A549 (cell line): ENCODE measurements around the gene FAM161A. TPM values are rescaled to one million over a fixed set of nuclear protein-coding genes. Genes with fewer than 3 reads are reported as not detected.

ENCODE experiments used
- ATAC-seq, 2 experiments: fragments of 200-7000 bp in 1 of 2; fragments of >200 bp in 1 of 2; cut with Nextera tagmentation in 1 of 2; cut with Tn5 transposase in 1 of 2; 3 replicates each; pipeline versions ENCODE4 v1.8.0 to v1.9.1; 2018 to 2020; ENCODE audit warnings: mild to moderate bottlenecking in 1 of 2, moderate library complexity in 1 of 2
- CTCF ChIA-PET: fragments of 300-600 bp; sonication (Branson Sonifier 250); formaldehyde crosslinking; extraction: SDS; loops from one replicate; lab custom pipeline; 2021; ENCODE audit warnings: antibody characterized with exemption, inconsistent platforms; lab: Yijun Ruan, JAX
- POLR2A ChIA-PET: fragments of 350-600 bp; formaldehyde crosslinking; extraction: SDS; loops from one replicate; lab custom pipeline; 2021; ENCODE audit warnings: antibody characterized with exemption, inconsistent platforms; lab: Yijun Ruan, JAX
- DNase-seq, 2 experiments: peaks; one replicate each; pipeline versions ENCODE4 v3.0.0 to v3.0.0-alpha.2; 2011 to 2016; ENCODE audit warnings: low read depth in 1 of 2, low spot score in 1 of 2
- FAIRE-seq: peaks from 2 replicates; lab custom pipeline; 2011; peaks lifted over from hg19 to GRCh38; lab: Jason Lieb, UNC
- H3K27ac ChIP-seq, 2 experiments: fragments of >200 bp; sonication (Bioruptor Twin); formaldehyde crosslinking; 3 replicates each; pipeline ENCODE4 v1.5.1; 2016 to 2017
- H3K4me1 ChIP-seq: fragments of >200 bp; sonication (Bioruptor Twin); formaldehyde crosslinking; 3 replicates; pipeline ENCODE4 v1.6.1; 2016
- H3K4me2 ChIP-seq: fragments of >200 bp; sonication (Bioruptor Twin); formaldehyde crosslinking; 3 replicates; pipeline ENCODE4 v1.6.1; 2016
- H3K4me3 ChIP-seq: fragments of >200 bp; sonication (Bioruptor Twin); formaldehyde crosslinking; 3 replicates; pipeline ENCODE4 v1.5.1; 2016
- H3K9me3 ChIP-seq: fragments of >200 bp; sonication (Bioruptor Twin); formaldehyde crosslinking; 3 replicates; pipeline ENCODE4 v1.6.1; 2016
- BCL3 ChIP-seq: fragments of >200 bp; sonication (Bioruptor Twin); formaldehyde crosslinking; IDR thresholded peaks from 3 replicates; pipeline ENCODE4 v1.6.1; 2016
- CEBPB ChIP-seq, 2 experiments: fragments of >200 bp in 1 of 2; sonication (Bioruptor Twin) in 1 of 2; formaldehyde crosslinking in 1 of 2; IDR thresholded peaks; 2 replicates each; pipeline ENCODE4 v1.6.1; 2012 to 2016
- CHD2 ChIP-seq: fragments of 150-350 bp; IDR thresholded peaks from 2 replicates; pipeline ENCODE4 v1.6.1; 2014; ENCODE audit warnings: low read length; ENCODE audit not compliant: partially characterized antibody
- CTCF ChIP-seq: fragments of >200 bp; sonication (Bioruptor Twin); formaldehyde crosslinking; IDR thresholded peaks from 3 replicates; pipeline ENCODE4 v1.5.1; 2016
- ELK1 ChIP-seq: fragments of 150-350 bp; IDR thresholded peaks from 2 replicates; pipeline ENCODE4 v1.6.1; 2014; ENCODE audit warnings: low read depth, mild to moderate bottlenecking, low read length
- HOXA7 ChIP-seq: fragments of 250-450 bp; sonication (Bioruptor Pico); IDR thresholded peaks from 2 replicates; pipeline ENCODE4 v1.5.0; 2020; ENCODE audit warnings: mild to moderate bottlenecking, moderate library complexity
- JUNB ChIP-seq: fragments of >200 bp; sonication (Bioruptor Twin); formaldehyde crosslinking; IDR thresholded peaks from 2 replicates; pipeline ENCODE4 v1.6.1; 2016
- KDM1A ChIP-seq: fragments of 200-600 bp; sonication (generic); IDR thresholded peaks from 2 replicates; pipeline ENCODE4 v1.6.1; 2016; ENCODE audit warnings: low read depth, mild to moderate bottlenecking
- KDM5A ChIP-seq: fragments of 200-600 bp; sonication (generic); IDR thresholded peaks from 2 replicates; pipeline ENCODE4 v1.6.1; 2016; ENCODE audit warnings: antibody characterized with exemption, mild to moderate bottlenecking
- MAX ChIP-seq: IDR thresholded peaks from 2 replicates; pipeline ENCODE4 v1.6.1; 2012
- MYC ChIP-seq: IDR thresholded peaks from 2 replicates; pipeline ENCODE4 v1.6.1; 2012; ENCODE audit warnings: mild to moderate bottlenecking, inconsistent platforms, low read length, improper control_type of control experiment, borderline replicate concordance
- PHF8 ChIP-seq: fragments of 200-600 bp; sonication (generic); IDR thresholded peaks from 2 replicates; pipeline ENCODE4 v1.6.1; 2016; ENCODE audit warnings: low read depth, mild to moderate bottlenecking, antibody characterized with exemption, moderate library complexity, borderline replicate concordance
- POLR2A ChIP-seq: IDR thresholded peaks from 2 replicates; pipeline ENCODE4 v1.6.1; 2012; ENCODE audit warnings: mild to moderate bottlenecking, low read length
- RAD21 ChIP-seq, 2 experiments: fragments of >200 bp in 1 of 2; sonication (Bioruptor Twin) in 1 of 2; formaldehyde crosslinking in 1 of 2; IDR thresholded peaks in 1 of 2; conservative IDR thresholded peaks in 1 of 2; 2 replicates in 1 of 2; 3 replicates in 1 of 2; pipeline ENCODE4 v1.6.1; 2012 to 2018; ENCODE audit warnings: inconsistent platforms in 1 of 2
- RCOR1 ChIP-seq: fragments of 150-350 bp; IDR thresholded peaks from 2 replicates; pipeline ENCODE4 v1.6.1; 2014; ENCODE audit warnings: antibody characterized with exemption, low read length, low read depth
- SMC3 ChIP-seq: fragments of >200 bp; sonication (Bioruptor Twin); formaldehyde crosslinking; IDR thresholded peaks from 3 replicates; pipeline ENCODE4 v1.6.1; 2018; ENCODE audit warnings: inconsistent platforms
- SREBF2 ChIP-seq: fragments of 450-650 bp; IDR thresholded peaks from 2 replicates; pipeline ENCODE4 v1.6.1; 2014; ENCODE audit warnings: mild to moderate bottlenecking, moderate library complexity
- USF2 ChIP-seq: fragments of 450-650 bp; IDR thresholded peaks from 2 replicates; pipeline ENCODE4 v1.6.1; 2014; ENCODE audit warnings: antibody characterized with exemption
- ZSCAN20 ChIP-seq: fragments of 250-450 bp; sonication (Bioruptor Pico); IDR thresholded peaks from 2 replicates; pipeline ENCODE4 v1.8.0; 2022; ENCODE audit warnings: mild to moderate bottlenecking, moderate library complexity
- WGBS: methylation state at CpG from one replicate; pipeline ENCODE4 v1.1.6; 2017; ENCODE audit errors: missing lambda C conversion rate; 5-methylcytosine and 5-hydroxymethylcytosine counted together
- polyA plus RNA-seq, 4 experiments: library from polyadenylated mRNA; depleted of rRNA in 3 of 4; stranded (reverse); fragments of >200 nt; fragmentation: RNase III in 1 of 4; extraction: RNeasy Plus Mini Kit Qiagen cat#74134 plus additional on column Dnase treatment in 1 of 4; gene quantifications; 2 replicates in 3 of 4; 3 replicates in 1 of 4; pipeline ENCODE4 v1.2.3, GENCODE V29; 2011 to 2017
- TF ChIP-seq, protein P1 (sequence below): fragments of >200 bp; sonication (Bioruptor Twin); formaldehyde crosslinking; IDR thresholded peaks from 2 replicates; pipeline ENCODE4 v1.6.1; 2016
- TF ChIP-seq, protein P2 (sequence below): fragments of 250-450 bp; sonication (Bioruptor Pico); IDR thresholded peaks from 2 replicates; pipeline ENCODE4 v1.5.0; 2021; ENCODE audit warnings: mild to moderate bottlenecking, moderate library complexity, borderline replicate concordance
- TF ChIP-seq, protein P3 (sequence below): IDR thresholded peaks from 2 replicates; pipeline ENCODE4 v1.6.1; 2012; ENCODE audit warnings: low read depth, borderline replicate concordance
- TF ChIP-seq, protein P4 (sequence below): IDR thresholded peaks from 2 replicates; pipeline ENCODE4 v1.6.1; 2012

FAM161A gene
- polyA plus RNA-seq, 2 of the 4 experiments (the other 2 are of a cell fraction) = 5.8 to 11.8 TPM

DNA sequence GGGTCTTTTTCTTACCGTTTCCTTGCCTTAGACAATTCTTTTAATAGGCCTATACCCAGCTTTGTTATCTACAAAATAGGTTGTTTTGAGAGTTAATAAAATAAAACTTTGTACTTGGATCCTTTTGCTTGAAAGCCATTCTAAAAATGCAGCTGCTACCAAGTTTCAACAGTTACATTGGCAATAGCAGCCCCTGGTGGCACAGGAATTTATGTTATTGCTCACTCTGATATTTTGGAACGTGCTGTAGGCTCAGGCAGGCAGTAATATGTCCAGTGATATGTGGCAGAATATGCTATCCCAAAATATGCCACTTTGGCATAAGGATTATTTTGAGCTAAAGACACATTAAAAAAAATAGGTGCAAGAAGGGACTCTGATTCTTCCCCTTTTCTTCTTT, 45.0 kb upstream of the FAM161A start:
- peak in 1 of 2 experiments; percentile 46 for DNase-seq
- ATAC-seq = peak; percentile 83 to 89
- Histone ChIP-seq H3K4me1 (no peaks in the 10 kb centered on the region), H3K9me3 (no peaks in the 10 kb centered on the region), H3K27ac (no peak overlapping the region), H3K4me2 (no peak overlapping the region), H3K4me3 (no peak overlapping the region)
- WGBS = 18% methylated on average over 2 of the region's 2 CpGs
- FAIRE-seq = no peak
- TF ChIP-seq CHD2 (no peak), SMC3 (peak; percentile 71), CTCF (peak; percentile 77), RAD21 (conservative IDR thresholded peaks at IDR 0.05 in 1 of 2, IDR thresholded peaks at IDR 0.05 in 1 of 2) (peak; percentile 78 to 81), MAX (no peak)
- TF ChIP-seq, protein P1, sequence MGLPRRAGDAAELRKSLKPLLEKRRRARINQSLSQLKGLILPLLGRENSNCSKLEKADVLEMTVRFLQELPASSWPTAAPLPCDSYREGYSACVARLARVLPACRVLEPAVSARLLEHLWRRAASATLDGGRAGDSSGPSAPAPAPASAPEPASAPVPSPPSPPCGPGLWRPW = no peak
- CTCF ChIA-PET = interaction anchor here (0.6 to 2.6 kb wide), 23 partner anchors 9 to 1191 kb away, joined by 3 to 13 read pairs (median 4); partner anchors contain the start of gene FAM161A
- POLR2A ChIA-PET = no interaction called here

DNA sequence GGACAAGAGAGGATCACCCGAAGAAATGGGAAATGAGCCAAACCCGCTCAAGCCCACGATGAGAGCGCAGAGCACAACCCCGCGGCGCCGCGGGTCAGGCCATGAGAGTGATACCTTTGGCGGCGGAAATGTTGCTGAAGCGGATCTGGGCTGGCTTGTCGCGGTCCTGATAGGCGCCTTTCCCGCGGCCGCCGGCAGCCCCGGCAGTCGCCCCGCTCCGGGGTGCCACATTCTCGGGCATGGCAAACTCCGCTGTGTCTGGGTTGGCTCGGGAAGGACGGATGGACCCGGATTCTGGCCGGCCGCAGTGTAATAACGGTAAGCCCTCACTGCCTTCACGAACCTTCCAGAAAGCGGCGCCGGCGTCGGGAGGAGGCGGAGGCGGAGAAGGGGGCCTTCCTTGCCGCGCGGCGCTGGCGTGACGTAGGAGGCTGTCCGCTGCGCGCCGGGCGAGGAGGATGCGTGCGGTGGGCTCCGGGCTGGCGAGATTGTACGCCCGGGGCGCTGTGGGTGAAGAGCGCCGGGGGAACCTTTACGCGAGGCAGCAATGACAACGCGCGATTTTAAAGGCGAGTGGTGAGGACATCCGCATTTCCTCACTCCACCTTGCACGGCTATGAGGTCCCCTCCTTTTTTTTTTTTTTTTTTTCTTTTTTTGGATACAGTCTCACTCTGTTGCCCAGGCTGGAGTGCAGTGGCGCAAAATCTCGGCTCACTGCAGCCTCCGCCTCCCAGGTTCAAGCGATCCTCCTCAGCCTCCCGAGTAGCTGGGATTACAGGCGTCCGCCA, 34.6 kb upstream of the FAM161A start, which contains the start of gene CCT4:
Gene CCT4, minus strand, starts transcription at position 390 of the 789 bp plus-strand sequence. Its CDS starts 149 bp downstream, at position 241.
- Histone ChIP-seq H3K9me3 (no peaks in the 10 kb centered on the region), H3K4me1 (peaks cover 27% of the 10 kb centered on the region), H3K27ac (peak within 1 kb of the TSS; percentile 89 to 93), H3K4me2 (peak within 1 kb of the TSS; percentile 83), H3K4me3 (peak within 1 kb of the TSS; percentile 88)
- under 1% methylated on average over 64 of the region's 74 CpGs for WGBS
- DNase-seq (peak; percentile 77 to 93), ATAC-seq (peak; percentile 85 to 92), FAIRE-seq (no peak)
- POLR2A ChIA-PET = interaction anchor here (0.6 to 1.0 kb wide), 4 partner anchors 13 to 1097 kb away, joined by 3 to 8 read pairs (median 5); no protein-coding TSS in a partner anchor
- CTCF ChIA-PET = interaction anchor here (0.7 to 2.0 kb wide), 2 partner anchors 10 to 16 kb away, joined by 4 to 10 read pairs; no protein-coding TSS in a partner anchor
- peak; percentile 70 for TF ChIP-seq KDM5A
- peak; percentile 96; the same call in 2 of the 3 replicates for TF ChIP-seq BCL3
- no peak for TF ChIP-seq USF2
- TF ChIP-seq, protein P2, sequence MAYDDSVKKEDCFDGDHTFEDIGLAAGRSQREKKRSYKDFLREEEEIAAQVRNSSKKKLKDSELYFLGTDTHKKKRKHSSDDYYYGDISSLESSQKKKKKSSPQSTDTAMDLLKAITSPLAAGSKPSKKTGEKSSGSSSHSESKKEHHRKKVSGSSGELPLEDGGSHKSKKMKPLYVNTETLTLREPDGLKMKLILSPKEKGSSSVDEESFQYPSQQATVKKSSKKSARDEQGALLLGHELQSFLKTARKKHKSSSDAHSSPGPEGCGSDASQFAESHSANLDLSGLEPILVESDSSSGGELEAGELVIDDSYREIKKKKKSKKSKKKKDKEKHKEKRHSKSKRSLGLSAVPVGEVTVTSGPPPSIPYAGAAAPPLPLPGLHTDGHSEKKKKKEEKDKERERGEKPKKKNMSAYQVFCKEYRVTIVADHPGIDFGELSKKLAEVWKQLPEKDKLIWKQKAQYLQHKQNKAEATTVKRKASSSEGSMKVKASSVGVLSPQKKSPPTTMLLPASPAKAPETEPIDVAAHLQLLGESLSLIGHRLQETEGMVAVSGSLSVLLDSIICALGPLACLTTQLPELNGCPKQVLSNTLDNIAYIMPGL (CRISPR knock-in tag) = no peak; the same call in 1 of the 2 replicates
- TF ChIP-seq, protein P1 = no peak
- peak; percentile 96 for TF ChIP-seq MYC
- no peak for TF ChIP-seq RCOR1
- TF ChIP-seq CHD2 = peak; percentile 41
- no peak for TF ChIP-seq HOXA7 (CRISPR knock-in tag)
- TF ChIP-seq KDM1A = no peak
- no peak for TF ChIP-seq SREBF2
- TF ChIP-seq, protein P3, sequence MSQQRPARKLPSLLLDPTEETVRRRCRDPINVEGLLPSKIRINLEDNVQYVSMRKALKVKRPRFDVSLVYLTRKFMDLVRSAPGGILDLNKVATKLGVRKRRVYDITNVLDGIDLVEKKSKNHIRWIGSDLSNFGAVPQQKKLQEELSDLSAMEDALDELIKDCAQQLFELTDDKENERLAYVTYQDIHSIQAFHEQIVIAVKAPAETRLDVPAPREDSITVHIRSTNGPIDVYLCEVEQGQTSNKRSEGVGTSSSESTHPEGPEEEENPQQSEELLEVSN = peak; percentile 86
- TF ChIP-seq PHF8 = peak; percentile 96; the same call in 1 of the 2 replicates
- TF ChIP-seq, protein P4, sequence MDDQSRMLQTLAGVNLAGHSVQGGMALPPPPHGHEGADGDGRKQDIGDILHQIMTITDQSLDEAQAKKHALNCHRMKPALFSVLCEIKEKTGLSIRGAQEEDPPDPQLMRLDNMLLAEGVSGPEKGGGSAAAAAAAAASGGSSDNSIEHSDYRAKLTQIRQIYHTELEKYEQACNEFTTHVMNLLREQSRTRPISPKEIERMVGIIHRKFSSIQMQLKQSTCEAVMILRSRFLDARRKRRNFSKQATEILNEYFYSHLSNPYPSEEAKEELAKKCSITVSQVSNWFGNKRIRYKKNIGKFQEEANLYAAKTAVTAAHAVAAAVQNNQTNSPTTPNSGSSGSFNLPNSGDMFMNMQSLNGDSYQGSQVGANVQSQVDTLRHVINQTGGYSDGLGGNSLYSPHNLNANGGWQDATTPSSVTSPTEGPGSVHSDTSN = peak; percentile 62; the same call in 1 of the 2 replicates
- 0 out of 4 replicates have a peak, but pooled peaks of 1 of the 2 experiments have one; percentile 52 for TF ChIP-seq CEBPB (IDR thresholded peaks at IDR 0.05)
- no peak for TF ChIP-seq ZSCAN20 (CRISPR knock-in tag)
- no peak for TF ChIP-seq ELK1
- peak; percentile 98 for TF ChIP-seq MAX
- peak; percentile 90 for TF ChIP-seq POLR2A
- TF ChIP-seq JUNB = no peak
